ENCODE measurements around the gene FRAT2.
"Not testable (repeated sequence)": the region's sequence is repeated elsewhere in the genome, so short reads cannot be mapped to it uniquely, and the experiment has no call there.

FRAT2 gene

DNA sequence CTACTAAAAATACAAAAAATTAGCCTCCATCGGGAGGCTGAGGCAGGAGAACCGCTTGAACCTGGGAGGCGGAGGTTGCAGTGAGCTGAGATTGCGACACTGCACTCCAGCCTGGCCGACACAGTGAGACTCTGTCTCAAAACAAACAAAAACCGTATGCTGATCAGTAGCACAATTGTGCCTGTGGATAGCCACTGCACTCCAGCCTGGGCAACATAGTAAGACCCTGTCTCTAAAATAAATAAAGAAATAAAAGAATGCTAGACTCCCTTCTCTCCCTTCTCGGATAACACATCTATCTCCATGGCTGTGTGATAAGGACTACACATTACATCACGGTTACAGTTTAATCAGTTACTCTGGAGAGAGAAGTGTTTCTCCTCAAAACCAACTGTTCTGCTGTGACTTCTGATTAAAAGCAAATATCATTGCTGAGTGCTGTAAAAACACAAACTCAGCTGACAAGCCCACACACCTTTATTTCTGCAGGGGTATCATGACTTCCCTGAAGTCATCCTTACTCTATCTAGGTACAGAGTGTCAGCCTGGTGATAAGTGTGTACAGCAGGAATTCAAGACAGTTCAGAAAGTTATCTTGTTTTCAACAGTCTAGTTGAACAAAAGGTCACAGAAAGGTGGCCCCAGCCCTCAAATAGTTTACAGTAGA lies 36.8 kb downstream of the FRAT2 start:
- Histone ChIP-seq H3K4me2 (no peak overlapping the region), H3K27ac (no peak overlapping the region), H3K4me3 (no peak overlapping the region), H3K4me1 (peaks cover 10% of the 10 kb centered on the region; the same call in 1 of the 2 replicates), H4K20me1 (no peaks in the 10 kb centered on the region), H3K9me3 (no peaks in the 10 kb centered on the region), H3K36me3 (no peaks in the 10 kb centered on the region), H3K27me3 (no peaks in the 10 kb centered on the region), H3K9ac (no peak overlapping the region)
- 0 out of 2 replicates have a peak, but pooled peaks have one; percentile 27 for TF ChIP-seq Cebpa-rat (IDR thresholded peaks at IDR 0.05)

DNA sequence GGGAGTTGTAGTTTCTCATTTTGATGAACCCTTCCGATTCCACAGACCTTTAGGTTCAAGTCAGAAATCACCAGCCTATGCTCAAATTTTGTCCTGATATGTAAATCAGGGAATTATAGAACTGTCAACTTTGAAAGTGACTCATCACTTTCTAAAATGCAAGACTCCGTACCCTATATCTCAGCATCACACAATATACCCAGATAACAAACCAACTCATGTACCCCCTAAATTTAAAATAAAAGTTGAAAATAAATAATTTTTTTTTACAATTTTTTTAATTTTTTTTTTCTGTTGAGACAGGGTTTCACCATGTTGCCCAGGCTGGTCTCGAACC lies 41.7 kb downstream of the FRAT2 start:
- Histone ChIP-seq H3K4me3 (no peak overlapping the region), H3K27ac (no peak overlapping the region), H3K36me3 (peaks cover 26% of the 10 kb centered on the region), H3K27me3 (no peaks in the 10 kb centered on the region), H3K9ac (no peak overlapping the region), H3K9me3 (no peaks in the 10 kb centered on the region), H4K20me1 (no peaks in the 10 kb centered on the region), H3K4me2 (peak overlapping the region; percentile 17; the same call in 1 of the 2 replicates), H3K4me1 (peaks cover 28% of the 10 kb centered on the region)
- no peak for TF ChIP-seq Cebpa-rat (IDR thresholded peaks at IDR 0.05)

- Histone ChIP-seq H4K20me1 (no peaks in the 10 kb centered on the region), H3K4me3 (peak within 1 kb of the TSS; percentile 85), H3K9ac (peak within 1 kb of the TSS; percentile 89), H3K27me3 (no peaks in the 10 kb centered on the region), H3K27ac (peak within 1 kb of the TSS; percentile 87), H3K4me2 (peak within 1 kb of the TSS; percentile 85), H3K4me1 (peaks cover 28% of the 10 kb centered on the region), H3K9me3 (no peaks in the 10 kb centered on the region), H3K36me3 (peaks cover 32% of the 10 kb centered on the region)
- no peak for TF ChIP-seq Cebpa-rat (IDR thresholded peaks at IDR 0.05)
Observed at GRCh38 chr10:97292097-97292861, 42.2 kb downstream of the FRAT2 start, which contains the start of gene ARHGAP19. ARHGAP19 (minus strand) TSS chr10:97292637; CDS start chr10:97292627, 10 bp downstream.

DNA sequence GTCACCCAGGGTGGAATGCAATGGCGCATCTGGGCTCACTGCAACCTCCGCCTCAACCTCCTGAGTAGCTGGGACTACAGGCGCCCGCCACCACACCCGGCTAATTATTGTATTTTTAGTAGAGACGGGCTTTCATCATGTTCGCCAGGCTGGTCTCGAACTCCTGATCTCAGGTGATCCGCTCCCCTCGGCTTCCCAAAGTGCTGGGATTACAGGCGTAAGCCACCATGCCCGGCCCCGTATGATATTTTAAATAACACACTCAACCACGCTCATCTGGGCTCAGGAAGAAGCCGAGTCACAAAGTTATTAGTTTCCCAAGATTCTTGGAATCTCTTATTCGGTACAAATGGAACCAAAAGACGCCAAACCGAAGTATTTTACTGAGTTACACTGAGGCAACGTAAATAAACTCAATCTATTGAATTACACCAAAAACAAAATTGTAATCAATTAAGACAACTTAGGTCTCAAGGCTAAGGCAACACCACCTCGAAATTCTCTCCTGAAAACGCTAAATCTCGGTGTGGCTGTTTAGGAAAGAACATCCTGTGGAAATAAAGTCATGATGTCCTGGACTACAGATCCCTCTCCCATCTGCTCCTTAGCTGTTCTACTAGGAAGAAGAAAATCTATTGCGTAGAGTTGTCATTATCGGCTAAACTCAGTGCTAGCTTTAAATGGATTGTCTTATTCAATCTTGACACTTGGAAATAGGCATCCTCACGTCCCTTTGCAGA lies 43.0 kb downstream of the FRAT2 start:
- Histone ChIP-seq H3K4me3 (peak overlapping the region; percentile 85), H3K9ac (peak overlapping the region; percentile 89), H4K20me1 (no peaks in the 10 kb centered on the region), H3K27ac (peak overlapping the region; percentile 87), H3K4me2 (peak overlapping the region; percentile 85), H3K27me3 (no peaks in the 10 kb centered on the region), H3K9me3 (no peaks in the 10 kb centered on the region), H3K4me1 (peaks cover 28% of the 10 kb centered on the region), H3K36me3 (peaks cover 39% of the 10 kb centered on the region)
- TF ChIP-seq Cebpa-rat (IDR thresholded peaks at IDR 0.05), result no peak

GRCh38 chr10:97290576-97291356 lies 43.8 kb downstream of the FRAT2 start:
- Histone ChIP-seq H3K9ac (peak overlapping the region; percentile 89; the same call in 1 of the 2 replicates), H3K4me1 (peaks cover 28% of the 10 kb centered on the region), H3K4me3 (peak overlapping the region; percentile 85), H3K27ac (peak overlapping the region; percentile 87; the same call in 1 of the 2 replicates), H3K4me2 (peak overlapping the region; percentile 85), H3K36me3 (peaks cover 45% of the 10 kb centered on the region)
- not testable (repeated sequence) for H3K9me3 ChIP-seq, H3K27me3 ChIP-seq, H4K20me1 ChIP-seq

DNA sequence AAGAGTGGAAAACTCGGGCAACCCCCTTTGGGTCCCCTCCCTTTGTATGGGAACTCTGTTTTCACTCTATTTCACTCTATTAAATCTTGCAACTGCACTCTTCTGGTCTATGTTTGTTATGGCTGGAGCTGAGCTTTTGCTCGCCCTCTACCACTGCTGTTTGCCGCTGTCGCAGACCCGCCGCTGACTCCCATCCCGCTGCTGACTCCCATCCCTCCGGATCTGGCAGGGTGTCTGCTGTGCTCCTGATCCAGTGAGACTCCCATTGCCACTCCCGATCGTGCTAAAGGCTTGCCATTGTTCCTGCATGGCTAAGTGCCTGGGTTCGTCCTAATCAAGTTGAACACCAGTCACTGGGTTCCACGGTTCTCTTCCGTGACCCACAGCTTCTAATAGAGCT lies 44.5 kb downstream of the FRAT2 start:
- Histone ChIP-seq H3K4me1 (peaks cover 32% of the 10 kb centered on the region), H3K36me3 (peaks cover 51% of the 10 kb centered on the region), H3K4me2 (peak overlapping the region; percentile 85)
- not testable (repeated sequence) for H4K20me1 ChIP-seq, H3K9ac ChIP-seq, H3K4me3 ChIP-seq, H3K27me3 ChIP-seq, H3K9me3 ChIP-seq, H3K27ac ChIP-seq
